Ovary (tissue), 9 donors: ENCODE measurements around the gene SGCA. TPM values are rescaled to one million over a fixed set of nuclear protein-coding genes. Genes with fewer than 3 reads are reported as not detected.

Experiments
- DNase-seq, 5 donors: peaks; one replicate each; pipeline ENCODE4 v3.0.0-alpha.2; 2019 to 2020
- H3K27ac ChIP-seq, 2 donors: fragments of 200-600 bp; one replicate each; pipeline versions ENCODE4 v1.5.1 to v1.8.0; 2019 to 2022
- H3K27me3 ChIP-seq: fragments of 200-600 bp; one replicate; pipeline ENCODE4 v1.8.0; 2022
- H3K36me3 ChIP-seq: fragments of 200-600 bp; sonication (generic); one replicate; pipeline ENCODE4 v1.5.1; 2019
- H3K4me1 ChIP-seq: one replicate; pipeline ENCODE4 v1.8.1; 2013; ENCODE audit warnings: mild to moderate bottlenecking, moderate library complexity; ENCODE audit not compliant: insufficient read depth
- H3K4me3 ChIP-seq: fragments of 200-600 bp; sonication (generic); one replicate; pipeline ENCODE4 v1.5.1; 2017
- H3K9me3 ChIP-seq, 2 donors: fragments of 200-600 bp in 1 of 2; sonication (generic) in 1 of 2; one replicate each; pipeline versions ENCODE4 v1.5.1 to v1.8.1; 2013 to 2019; ENCODE audit warnings: mild to moderate bottlenecking in 1 of 2, moderate library complexity in 1 of 2
- CTCF ChIP-seq, 3 donors: fragments of 450-650 bp in 2 of 3; fragments of 200-600 bp in 1 of 3; IDR thresholded peaks; one replicate each; pipeline versions ENCODE4 v1.5.1 to v1.8.0; 2016 to 2022; ENCODE audit warnings: antibody characterized with exemption in 3 of 3, mild to moderate bottlenecking in 1 of 3
- EP300 ChIP-seq: sonication (generic); formaldehyde crosslinking; IDR thresholded peaks from one replicate; pipeline ENCODE4 v1.6.1; 2017; ENCODE audit warnings: antibody characterized with exemption
- POLR2A ChIP-seq: fragments of 450-650 bp; IDR thresholded peaks from one replicate; pipeline ENCODE4 v1.6.1; 2017; ENCODE audit warnings: antibody characterized with exemption, mild to moderate bottlenecking, moderate library complexity
- WGBS, 3 donors: extraction: QIAGEN DNeasy Blood & Tissue Kit in 1 of 3; methylation state at CpG; one replicate each; pipeline versions ENCODE4 v1.1.5 to v1.1.7; 2013 to 2017; 5-methylcytosine and 5-hydroxymethylcytosine counted together
- intact Hi-C, 4 donors: fragments of 100-400 bp; cut with DNase I; formaldehyde crosslinking; loops; one replicate each; pipeline versions ENCODE4 v1.11.0 to v1.15.1; 2022 to 2023
- polyA plus RNA-seq, 2 donors: library from polyadenylated mRNA; stranded (reverse); fragments of 200-250 nt in 1 of 2; fragments of 350-450 nt in 1 of 2; fragmentation: Illumina TruSeq in 1 of 2; extraction: RNeasy Lipid Tissue Mini Kit (QIAGEN cat#74804) in 1 of 2; gene quantifications; one replicate each; pipeline ENCODE4 v1.2.3, GENCODE V29; 2013 to 2014
- total RNA-seq, 7 donors: library from RNA; depleted of rRNA in 2 of 7; stranded (reverse); fragments of >200 nt in 2 of 7; fragmentation: NEBNext Ultra II Directional in 3 of 7; extraction: Animal tissue kit (Norgen Biotek cat#: 25700) in 3 of 7; gene quantifications; one replicate each; pipeline versions ENCODE4 v1.1.0 to v1.2.4, GENCODE V29; 2016 to 2023
- donor health status: DM: no; HTN: no; CAD: no; lungs with moderate emphysema.
- donor health status: DM: no; HTN: no; CAD: no.
- donor health status: Bipolar disorder and iron deficiency.
- donor health status: DM: yes; HTN: yes; CAD: no.
- donor health status: DM: no; HTN: no; CAD: no.
- donor health status: DM: yes; HTN: yes; CAD: no.

The SGCA gene
- total and polyA plus RNA-seq, 9 donors = 0.48 to 3.4 (median 2.2) TPM

GRCh38 chr17:50164697-50164988, 1.2 kb upstream of the SGCA start:
- no peak overlapping the region for H3K27ac ChIP-seq

GRCh38 chr17:50165066-50165465, 739 bp upstream of the SGCA start:
- intact Hi-C loops = loop anchor here in 2 of 4 donors (5.0 to 10.0 kb wide), 2 partner anchors 50 to 132 kb away; no protein-coding TSS in a partner anchor
- H3K27me3 ChIP-seq = no peaks in the 10 kb centered on the region
- no peak overlapping the region for H3K4me3 ChIP-seq
- H3K27ac ChIP-seq = no peak overlapping the region
- H3K9me3 ChIP-seq = no peaks in the 10 kb centered on the region
- 87 to 94% (median 87%) methylated on average over 9 of the region's 9 CpGs for WGBS, 3 donors
- H3K4me1 ChIP-seq = no peaks in the 10 kb centered on the region
- no peaks in the 10 kb centered on the region for H3K36me3 ChIP-seq
- no peak for DNase-seq
- no peak for TF ChIP-seq POLR2A
- TF ChIP-seq CTCF (IDR thresholded peaks at IDR 0.05) = no peak
- no peak for TF ChIP-seq EP300

More at GRCh38 chr17:50164697-50164988, 1.2 kb upstream of the SGCA start:
- TF ChIP-seq POLR2A (no peak), EP300 (no peak), CTCF (IDR thresholded peaks at IDR 0.05) (no peak)
- DNase-seq = no peak
- Histone ChIP-seq H3K4me1 (no peaks in the 10 kb centered on the region), H3K4me3 (no peak overlapping the region), H3K9me3 (no peaks in the 10 kb centered on the region), H3K27me3 (no peaks in the 10 kb centered on the region), H3K36me3 (no peaks in the 10 kb centered on the region)
- intact Hi-C loops = loop anchor here in 1 of 4 donors (10.0 kb wide), 1 partner anchor 50 kb away; no protein-coding TSS in a partner anchor
- WGBS, 3 donors = 96 to 100% (median 97%) methylated on average over 2 of the region's 2 CpGs

- WGBS, 3 donors = 73 to 84% (median 76%) methylated on average over 3 of the region's 3 CpGs
- H3K27ac ChIP-seq = no peak overlapping the region
- H3K27me3 ChIP-seq = no peaks in the 10 kb centered on the region
- H3K4me1 ChIP-seq = no peaks in the 10 kb centered on the region
- intact Hi-C loops = loop anchor here in 2 of 4 donors (5.0 to 10.0 kb wide), 2 partner anchors 51 to 132 kb away; no protein-coding TSS in a partner anchor
- no peaks in the 10 kb centered on the region for H3K9me3 ChIP-seq
- TF ChIP-seq EP300 = no peak
- no peak for TF ChIP-seq POLR2A
- no peak for TF ChIP-seq CTCF (IDR thresholded peaks at IDR 0.05)
- no peak for DNase-seq
- no peak overlapping the region for H3K4me3 ChIP-seq
- H3K36me3 ChIP-seq = no peaks in the 10 kb centered on the region
Observed at GRCh38 chr17:50165466-50165865, 339 bp upstream of the SGCA start.

GRCh38 chr17:50166518-50167181, 845 bp downstream of the SGCA start:
- 50 to 71% (median 63%) methylated on average over 7 of the region's 7 CpGs for WGBS, 3 donors
- Histone ChIP-seq H3K36me3 (no peaks in the 10 kb centered on the region), H3K4me3 (no peak overlapping the region), H3K4me1 (no peaks in the 10 kb centered on the region), H3K27ac (no peak overlapping the region), H3K27me3 (no peaks in the 10 kb centered on the region), H3K9me3 (no peaks in the 10 kb centered on the region)
- no peak for DNase-seq
- intact Hi-C loops = loop anchor here in 2 of 4 donors (5.0 to 10.0 kb wide), 2 partner anchors 52 to 131 kb away; no protein-coding TSS in a partner anchor
- TF ChIP-seq POLR2A (no peak), CTCF (IDR thresholded peaks at IDR 0.05) (no peak), EP300 (no peak)
